ENCODE data around the gene PLXNC1.

GRCh38 chr12:94338006-94338794 lies 189.8 kb downstream of the PLXNC1 start:
- TF ChIP-seq CTCF (conservative IDR thresholded peaks at IDR 0.05; ENCODE audit: low read depth, low read length) (no peak), EZH2 (IDR thresholded peaks at IDR 0.05; ENCODE audit: borderline replicate concordance, low read depth, low read length, poor library complexity, severe bottlenecking) (no peak)
